HG02973 (cell line): ENCODE measurements around the gene MLXIPL.
"Not testable (repeated sequence)": the region's sequence is repeated elsewhere in the genome, so short reads cannot be mapped to it uniquely, and the experiment has no call there.

Experiments
- ATAC-seq: cut with Tn5 transposase; IDR thresholded peaks from one replicate; pipeline ENCODE4 v1.9.1; 2021; ENCODE audit warnings: moderate library complexity; ENCODE audit not compliant: unreplicated experiment

Gene MLXIPL

GRCh38 chr7:73645643-73646174 is 21.4 kb upstream of the MLXIPL start:
- ATAC-seq: no peak

GRCh38 chr7:73644688-73645286 is 20.5 kb upstream of the MLXIPL start:
- no peak for ATAC-seq

- no peak for ATAC-seq
These were observed 18.5 kb upstream of the MLXIPL start for GRCh38 chr7:73642834-73643233.

- ATAC-seq: no peak
These were observed 14.6 kb upstream of the MLXIPL start for GRCh38 chr7:73638911-73639310.

DNA sequence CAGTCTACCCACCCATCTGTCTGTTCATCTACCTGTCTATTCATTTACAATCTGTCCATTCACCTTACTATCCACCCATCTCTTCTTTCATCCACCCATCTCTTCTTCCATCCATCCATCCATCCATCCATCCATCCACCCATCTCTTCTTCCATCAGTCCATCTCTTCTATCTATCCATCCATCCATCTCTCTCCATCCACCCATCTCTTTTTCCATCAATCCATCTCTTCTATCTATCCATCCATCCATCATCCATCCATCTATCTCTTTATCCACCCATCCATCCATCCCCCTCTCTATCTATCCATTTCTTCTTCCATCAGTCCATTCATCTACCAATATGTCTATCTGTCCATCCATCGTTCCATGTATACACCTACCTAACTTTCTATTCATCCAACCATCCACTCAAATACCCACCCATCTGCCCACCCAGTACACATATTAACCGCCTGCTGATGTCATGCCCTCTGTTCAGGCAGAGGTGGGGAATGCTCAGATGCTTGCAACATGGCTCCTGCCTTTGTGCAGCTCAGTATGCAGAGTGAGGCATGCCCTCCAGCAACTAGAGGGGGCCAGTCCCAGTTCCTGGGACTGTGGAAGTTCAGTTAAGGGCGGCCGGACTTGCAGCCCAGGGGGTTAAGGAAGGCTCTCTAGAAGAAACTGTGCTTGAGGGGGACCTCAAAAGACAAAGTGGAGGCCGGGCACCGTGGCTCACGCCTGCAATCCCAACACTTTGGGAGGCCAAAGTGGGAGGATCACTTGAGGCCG is 11.3 kb upstream of the MLXIPL start:
- ATAC-seq: no peak

DNA sequence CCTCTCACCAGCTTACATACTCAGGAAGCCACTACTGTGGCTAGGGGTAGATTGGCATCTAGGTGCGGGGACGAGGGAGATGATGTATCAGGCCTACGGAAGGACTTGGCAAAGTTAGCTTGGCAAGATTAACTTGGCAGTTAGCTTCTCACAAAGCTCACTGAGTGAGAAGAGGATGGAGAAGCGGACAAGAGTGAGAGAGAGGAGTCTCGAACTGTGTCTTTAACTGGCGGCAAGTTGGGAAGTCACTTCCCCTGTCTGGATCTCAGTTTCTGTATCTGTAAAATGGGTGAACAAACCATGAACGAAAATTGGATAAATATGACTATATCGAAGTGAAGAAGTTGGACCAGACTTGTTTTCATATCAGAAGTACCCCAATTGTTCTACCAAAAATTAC is 9.5 kb upstream of the MLXIPL start:
- ATAC-seq: no peak

DNA sequence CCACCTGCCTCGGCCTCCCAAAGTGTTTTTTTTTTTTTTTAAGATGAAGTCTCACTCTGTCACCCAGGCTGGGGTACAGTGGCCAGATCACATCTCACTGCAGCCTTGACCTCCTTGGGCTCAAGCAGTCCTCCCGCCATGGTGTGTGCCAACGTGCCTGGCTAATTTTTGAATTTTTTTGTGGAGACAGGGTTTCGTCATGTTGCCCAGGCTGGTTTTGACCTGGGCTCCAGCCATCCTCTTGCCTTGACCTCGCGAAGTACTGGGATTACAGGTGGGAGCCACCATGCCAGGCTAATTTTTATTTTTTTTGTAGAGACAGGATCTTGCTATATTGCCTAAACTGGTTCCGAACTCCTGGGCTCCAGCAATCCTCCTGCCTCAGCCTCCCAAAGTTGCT is 9.0 kb upstream of the MLXIPL start:
- ATAC-seq: no peak

DNA sequence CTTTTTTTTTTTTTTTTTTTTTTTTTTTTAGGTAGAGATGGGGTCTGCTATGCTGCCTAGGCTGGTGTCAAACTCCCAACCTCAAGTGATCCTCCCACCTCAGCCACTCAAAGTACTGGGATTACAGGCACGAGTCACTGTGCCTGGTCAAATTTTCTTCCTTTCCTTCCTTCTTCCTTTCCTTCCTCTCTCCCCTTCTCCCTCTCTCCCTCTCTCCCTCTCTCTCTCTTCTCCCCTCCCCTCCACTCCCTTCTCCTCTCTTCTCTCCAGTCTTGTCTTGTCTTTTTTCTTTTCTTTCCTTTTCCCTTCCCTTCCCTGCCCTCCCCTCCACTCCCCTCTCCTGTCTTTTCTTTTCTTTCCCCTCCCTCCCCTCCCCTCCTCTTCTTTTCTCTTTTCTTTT is 7.2 kb upstream of the MLXIPL start:
- no peak for ATAC-seq

- ATAC-seq: no peak
These were observed 4.2 kb upstream of the MLXIPL start for GRCh38 chr7:73628504-73628903.

GRCh38 chr7:73626814-73627213 is 2.5 kb upstream of the MLXIPL start:
- no peak for ATAC-seq

- ATAC-seq: no peak
These were observed 954 bp upstream of the MLXIPL start for GRCh38 chr7:73625276-73625675.

GRCh38 chr7:73624669-73625001 is 313 bp upstream of the MLXIPL start:
- no peak for ATAC-seq

DNA sequence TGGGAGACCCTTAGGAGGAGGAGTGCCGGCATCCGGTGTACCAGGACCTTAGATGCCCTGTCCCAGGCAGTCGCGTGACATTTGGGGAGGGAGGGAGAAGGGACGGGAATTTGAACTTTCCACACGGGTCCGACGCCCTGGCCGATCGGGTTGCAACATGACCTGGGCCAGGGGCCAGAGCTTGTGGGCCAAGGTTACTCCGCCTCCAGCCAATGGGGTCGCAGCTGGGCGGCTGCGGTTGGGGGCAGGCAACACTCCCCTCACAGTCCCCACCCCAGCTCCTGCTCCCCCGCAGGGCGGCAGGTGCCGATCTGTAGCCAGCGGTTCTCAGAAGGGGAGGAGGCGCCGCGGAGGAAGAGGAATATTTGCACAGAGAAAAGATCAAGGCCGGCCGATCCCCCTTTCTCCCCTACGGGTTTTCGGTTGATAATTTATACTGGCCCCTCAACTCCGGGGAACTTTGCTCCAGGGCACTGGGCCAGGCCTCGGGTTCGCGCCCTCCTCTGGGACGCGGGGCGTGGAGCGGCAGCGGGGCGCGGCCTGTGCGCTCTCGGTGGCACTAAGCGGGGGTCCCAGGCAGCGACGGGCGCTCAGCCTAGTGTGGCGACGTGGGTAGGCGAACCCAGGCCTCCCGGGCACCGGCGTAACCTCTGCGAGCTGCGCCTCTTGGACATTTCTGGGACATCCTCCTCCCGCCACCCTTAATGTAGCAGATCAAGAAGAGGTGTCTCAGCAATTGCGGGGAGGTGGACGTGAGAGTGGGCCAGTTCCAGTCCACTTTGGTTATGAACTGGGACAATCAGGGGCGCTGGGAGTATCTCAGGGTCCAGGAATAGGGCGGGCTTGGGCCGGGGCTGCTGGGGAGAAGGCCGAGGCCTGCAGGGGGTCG is 1.2 kb downstream of the MLXIPL start:
- no peak for ATAC-seq

DNA sequence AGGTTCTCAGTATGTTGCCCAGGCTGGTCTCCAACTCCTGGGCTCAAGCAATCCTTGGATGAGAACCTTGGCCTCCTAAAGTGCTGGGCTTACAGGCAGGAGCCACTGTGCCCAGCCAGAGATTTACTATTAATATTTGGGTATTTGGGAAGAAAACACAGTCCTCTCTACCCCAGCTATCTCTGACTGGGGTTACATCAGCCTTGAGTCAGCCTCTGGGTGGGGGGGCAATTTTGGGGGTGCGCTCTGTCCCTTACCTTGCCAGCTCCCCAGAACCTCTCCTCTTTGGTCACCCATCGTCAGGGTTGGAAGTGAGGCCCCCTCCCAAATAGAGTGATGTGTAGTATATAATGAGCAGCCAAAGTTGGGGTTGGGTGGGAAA is 1.8 kb downstream of the MLXIPL start:
- ATAC-seq: no peak

DNA sequence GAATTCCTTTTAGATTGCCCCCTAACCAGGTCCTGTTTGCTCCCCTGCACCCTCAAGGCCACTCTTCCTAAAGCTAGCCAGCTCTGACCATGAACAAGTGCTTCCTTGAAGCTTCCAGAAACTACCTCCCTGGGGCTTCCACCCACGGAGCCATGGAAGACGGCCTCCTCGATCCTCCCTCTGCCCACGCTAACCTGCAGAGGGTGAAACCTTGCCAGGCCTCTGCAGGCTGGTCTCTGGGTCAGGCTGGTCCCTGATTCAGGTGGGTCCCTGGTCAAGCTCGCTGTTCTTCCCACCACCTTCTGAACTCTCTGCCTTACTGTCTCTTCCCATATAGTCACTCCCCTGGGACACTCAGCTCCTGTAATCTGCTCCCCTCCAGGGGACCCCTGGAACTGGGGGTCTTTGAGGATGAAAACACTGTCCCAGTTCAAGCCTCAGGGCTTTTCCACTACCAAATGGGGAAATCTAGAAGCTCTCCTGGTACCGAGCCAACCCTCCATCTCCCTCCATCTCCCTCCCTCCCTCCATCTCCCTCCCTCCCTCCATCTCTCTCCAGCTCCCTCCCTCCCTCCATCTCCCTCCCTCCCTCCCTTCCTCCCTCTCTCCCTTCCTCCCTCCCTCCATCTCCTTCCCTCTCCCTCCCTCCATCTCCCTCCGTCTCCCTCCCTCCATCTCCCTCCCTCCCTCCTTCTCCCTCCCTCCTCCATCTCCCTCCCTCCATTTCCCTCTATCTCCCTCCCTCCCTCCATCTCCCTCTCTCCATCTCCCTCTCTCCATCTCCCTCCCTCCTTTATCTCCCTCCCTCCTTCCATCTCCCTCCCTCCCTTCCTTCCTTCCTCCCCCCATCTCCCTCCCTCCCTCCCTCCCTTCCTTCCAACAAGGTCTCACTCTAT is 2.9 kb downstream of the MLXIPL start:
- no peak for ATAC-seq

DNA sequence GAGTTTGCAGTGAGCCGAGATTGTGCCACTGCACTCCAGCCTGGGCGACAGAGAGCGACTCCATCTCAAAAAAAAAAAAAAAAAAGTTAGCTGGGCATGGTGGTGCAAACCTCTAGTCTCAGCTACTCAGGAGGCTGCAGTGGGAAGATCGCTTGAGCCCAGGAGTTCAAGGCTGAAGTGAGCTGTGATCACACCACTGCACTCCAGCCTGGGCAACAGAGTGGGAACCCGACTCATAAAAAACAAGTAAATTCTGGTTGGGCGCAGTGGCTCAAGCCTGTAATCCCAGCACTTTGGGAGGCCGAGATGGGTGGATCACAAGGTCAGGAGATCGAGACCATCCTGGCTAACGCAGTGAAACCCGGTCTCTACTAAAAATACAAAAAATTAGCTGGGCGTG is 4.9 kb downstream of the MLXIPL start:
- ATAC-seq: not testable (repeated sequence)

DNA sequence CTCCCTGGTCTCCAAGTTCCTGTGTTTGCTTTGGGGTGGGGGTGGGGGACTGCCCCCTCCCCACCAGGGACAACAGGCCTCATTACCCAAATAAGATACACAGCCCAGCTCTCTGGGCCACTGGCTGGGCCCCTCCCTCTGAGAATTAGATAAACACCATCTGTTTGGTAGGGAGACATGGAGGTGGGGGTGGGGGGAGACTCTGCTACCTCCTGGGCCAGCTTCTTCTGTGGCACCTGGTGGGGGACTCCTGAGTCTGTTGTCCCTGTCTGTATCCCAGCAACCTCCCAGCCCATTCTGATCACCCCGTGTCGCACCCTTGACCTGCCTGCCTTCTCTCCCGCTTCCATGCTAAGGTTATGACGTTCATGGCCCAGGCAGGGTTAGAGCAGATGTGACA is 5.8 kb downstream of the MLXIPL start:
- no peak for ATAC-seq

GRCh38 chr7:73617520-73617919 is 6.8 kb downstream of the MLXIPL start:
- not testable (repeated sequence) for ATAC-seq

- ATAC-seq: no peak
These were observed 8.4 kb downstream of the MLXIPL start for GRCh38 chr7:73615886-73616285.

GRCh38 chr7:73614937-73615336 is 9.4 kb downstream of the MLXIPL start:
- ATAC-seq: not testable (repeated sequence)
